ENCODE data around the gene IRX2.

Gene IRX2

GRCh38 chr5:2756211-2757152 is 5.0 kb upstream of the IRX2 start:
- DNase-seq (ENCODE audit: low read depth in 3 of 3): no peak

- no peak for DNase-seq (ENCODE audit: low read depth in 3 of 3)
These were observed 4.2 kb upstream of the IRX2 start for GRCh38 chr5:2755681-2756171.

GRCh38 chr5:2755076-2755680 is 3.7 kb upstream of the IRX2 start:
- DNase-seq (ENCODE audit: low read depth in 3 of 3): no peak

GRCh38 chr5:2754581-2755075 is 3.2 kb upstream of the IRX2 start:
- no peak for DNase-seq (ENCODE audit: low read depth in 3 of 3)

- no peak for DNase-seq (ENCODE audit: low read depth in 3 of 3)
These were observed 2.3 kb upstream of the IRX2 start for GRCh38 chr5:2753452-2754420.

- no peak for DNase-seq (ENCODE audit: low read depth in 3 of 3)
These were observed 1.5 kb upstream of the IRX2 start for GRCh38 chr5:2752821-2753439.

GRCh38 chr5:2752059-2752820 is 763 bp upstream of the IRX2 start:
- no peak for DNase-seq (ENCODE audit: low read depth in 3 of 3)

- DNase-seq (ENCODE audit: low read depth in 3 of 3): no peak
These were observed 566 bp downstream of the IRX2 start for GRCh38 chr5:2750758-2751464.

- DNase-seq (ENCODE audit: low read depth in 3 of 3): no peak
These were observed 1.3 kb downstream of the IRX2 start for GRCh38 chr5:2750026-2750757.

- DNase-seq (ENCODE audit: low read depth in 3 of 3): no peak
These were observed 1.9 kb downstream of the IRX2 start for GRCh38 chr5:2749514-2750025.

GRCh38 chr5:2748861-2749513 is 2.5 kb downstream of the IRX2 start:
- DNase-seq (ENCODE audit: low read depth in 3 of 3): no peak

- no peak for DNase-seq (ENCODE audit: low read depth in 3 of 3)
These were observed 3.2 kb downstream of the IRX2 start for GRCh38 chr5:2748179-2748860.

GRCh38 chr5:2747363-2748162 is 3.9 kb downstream of the IRX2 start:
- no peak for DNase-seq (ENCODE audit: low read depth in 3 of 3)

GRCh38 chr5:2746561-2747032 is 4.9 kb downstream of the IRX2 start:
- no peak for DNase-seq (ENCODE audit: low read depth in 3 of 3)

GRCh38 chr5:2744485-2744884 is 7.0 kb downstream of the IRX2 start:
- DNase-seq (ENCODE audit: low read depth in 3 of 3): no peak

- DNase-seq (ENCODE audit: low read depth in 3 of 3): no peak
These were observed 8.4 kb downstream of the IRX2 start for GRCh38 chr5:2742921-2743679.
